CD1c-positive myeloid dendritic cell (primary cell): Measurements from ENCODE around the gene WDTC1.

Source experiments
- DNase-seq: peaks from one replicate; pipeline ENCODE4 v3.0.0-alpha.2; 2016; ENCODE audit errors: extremely low spot score

WDTC1 gene

GRCh38 chr1:27335506-27336422, 101.3 kb downstream of the WDTC1 start:
- no peak for DNase-seq

- no peak for DNase-seq
These were observed 102.3 kb downstream of the WDTC1 start for GRCh38 chr1:27336756-27337155.

- no peak for DNase-seq
These were observed 104.3 kb downstream of the WDTC1 start for GRCh38 chr1:27338751-27339150.

GRCh38 chr1:27339213-27339612, 104.8 kb downstream of the WDTC1 start:
- no peak for DNase-seq

GRCh38 chr1:27341525-27342252, 107.3 kb downstream of the WDTC1 start, which contains the start of gene SYTL1:
SYTL1 (plus strand) TSS chr1:27342022; CDS start chr1:27345335, 3,313 bp downstream.
- DNase-seq, result peak; percentile 80

GRCh38 chr1:27342391-27342777, 108.0 kb downstream of the WDTC1 start:
- peak; percentile 11 for DNase-seq

GRCh38 chr1:27342778-27343638, 108.6 kb downstream of the WDTC1 start:
- peak; percentile 81 for DNase-seq

- no peak for DNase-seq
These were observed 109.2 kb downstream of the WDTC1 start for GRCh38 chr1:27343639-27344025.

GRCh38 chr1:27345272-27345671, 110.8 kb downstream of the WDTC1 start:
- no peak for DNase-seq

GRCh38 chr1:27346357-27346756, 111.9 kb downstream of the WDTC1 start:
- no peak for DNase-seq

GRCh38 chr1:27346991-27347624, 112.7 kb downstream of the WDTC1 start:
- DNase-seq, result no peak

GRCh38 chr1:27348861-27349783, 114.7 kb downstream of the WDTC1 start:
- DNase-seq, result peak; percentile 34

- peak; percentile 66 for DNase-seq
These were observed 115.6 kb downstream of the WDTC1 start for GRCh38 chr1:27349784-27350662.

GRCh38 chr1:27350663-27351540, 116.5 kb downstream of the WDTC1 start:
- DNase-seq, result no peak

GRCh38 chr1:27351541-27352107, 117.2 kb downstream of the WDTC1 start:
- DNase-seq, result no peak

GRCh38 chr1:27353166-27353565, 118.7 kb downstream of the WDTC1 start:
- DNase-seq, result no peak

GRCh38 chr1:27353629-27354028, 119.2 kb downstream of the WDTC1 start:
- no peak for DNase-seq

- no peak for DNase-seq
These were observed 121.3 kb downstream of the WDTC1 start for GRCh38 chr1:27355683-27356082.
